Mesenchymal stem cell (in vitro differentiated cells and primary cell): ENCODE results near the gene DRD2.

Source experiments
- DNase-seq: peaks from one replicate; pipeline ENCODE4 v3.0.0-alpha.2; 2013
- H2AFZ ChIP-seq: one replicate; pipeline ENCODE4 v1.6.1; 2013; ENCODE audit warnings: low read depth, mild to moderate bottlenecking, control low read depth, inconsistent platforms, low read length, moderate library complexity
- H2AK5ac ChIP-seq: 2 replicates; pipeline ENCODE4 v1.6.1; 2013; ENCODE audit warnings: low read length, moderate library complexity, mild to moderate bottlenecking, inconsistent platforms; ENCODE audit not compliant: severe bottlenecking
- H2BK120ac ChIP-seq: one replicate; pipeline ENCODE4 v1.6.1; 2013; ENCODE audit warnings: low read depth, mild to moderate bottlenecking, inconsistent platforms, low read length, moderate library complexity
- H2BK12ac ChIP-seq, 2 experiments: one replicate each; pipeline ENCODE4 v1.6.1; 2013; ENCODE audit warnings: inconsistent platforms in 2 of 2, low read length in 2 of 2, mild to moderate bottlenecking in 2 of 2, moderate library complexity in 2 of 2, control low read depth in 1 of 2
- H2BK15ac ChIP-seq: one replicate; pipeline ENCODE4 v1.6.1; 2013; ENCODE audit warnings: mild to moderate bottlenecking, low read depth, inconsistent platforms; ENCODE audit not compliant: poor library complexity, severe bottlenecking
- H2BK5ac ChIP-seq: 2 replicates; pipeline ENCODE4 v1.6.1; 2013; ENCODE audit warnings: low read depth, mild to moderate bottlenecking, low read length, control low read depth, inconsistent platforms; ENCODE audit not compliant: poor library complexity, severe bottlenecking
- H3K14ac ChIP-seq, 2 experiments: one replicate each; pipeline ENCODE4 v1.6.1; 2013; ENCODE audit warnings: inconsistent platforms in 2 of 2, low read length in 2 of 2, control low read depth in 1 of 2, mild to moderate bottlenecking in 1 of 2, moderate library complexity in 1 of 2
- H3K18ac ChIP-seq, 2 experiments: one replicate each; pipeline ENCODE4 v1.6.1; 2013; ENCODE audit warnings: inconsistent platforms in 2 of 2, low read length in 2 of 2, control low read depth in 1 of 2, low read depth in 1 of 2, mild to moderate bottlenecking in 1 of 2
- H3K23ac ChIP-seq, 2 experiments: one replicate each; pipeline ENCODE4 v1.6.1; 2013; ENCODE audit warnings: inconsistent platforms in 2 of 2, low read length in 2 of 2, mild to moderate bottlenecking in 2 of 2, moderate library complexity in 2 of 2, control low read depth in 1 of 2
- H3K27ac ChIP-seq: 2 replicates; pipeline ENCODE4 v1.5.1; 2013; ENCODE audit warnings: mild to moderate bottlenecking, moderate library complexity, low read length, control low read depth, inconsistent platforms; ENCODE audit not compliant: poor library complexity, severe bottlenecking
- H3K27me3 ChIP-seq, 2 experiments: 2 replicates each; pipeline versions ENCODE4 v1.6.1 to v1.7.0; 2013; ENCODE audit warnings: low read length in 2 of 2, mild to moderate bottlenecking in 2 of 2, moderate library complexity in 2 of 2, control low read depth in 1 of 2, inconsistent platforms in 1 of 2; ENCODE audit not compliant: control insufficient read depth in 1 of 2, insufficient read depth in 1 of 2
- H3K36me3 ChIP-seq, 2 experiments: 2 replicates each; pipeline versions ENCODE4 v1.6.1 to v1.7.0; 2013; ENCODE audit warnings: low read length in 2 of 2, control low read depth in 1 of 2, inconsistent platforms in 1 of 2, low read depth in 1 of 2, mild to moderate bottlenecking in 1 of 2; ENCODE audit not compliant: insufficient read depth in 2 of 2, control insufficient read depth in 1 of 2
- H3K4ac ChIP-seq, 2 experiments: one replicate each; pipeline ENCODE4 v1.6.1; 2013; ENCODE audit warnings: inconsistent platforms in 2 of 2, low read length in 2 of 2, mild to moderate bottlenecking in 2 of 2, moderate library complexity in 2 of 2, control low read depth in 1 of 2, low read depth in 1 of 2
- H3K4me1 ChIP-seq: 2 replicates; pipeline ENCODE4 v1.6.1; 2013; ENCODE audit warnings: low read depth, low read length, control low read depth; ENCODE audit not compliant: control insufficient read depth, insufficient read depth
- H3K4me2 ChIP-seq: 2 replicates; pipeline ENCODE4 v1.6.1; 2013; ENCODE audit warnings: low read length, mild to moderate bottlenecking, inconsistent platforms; ENCODE audit not compliant: poor library complexity, severe bottlenecking
- H3K4me3 ChIP-seq, 2 experiments: 2 replicates each; pipeline versions ENCODE4 v1.5.1 to v1.7.0; 2013; ENCODE audit warnings: low read length in 2 of 2, mild to moderate bottlenecking in 2 of 2, control low read depth in 1 of 2, low read depth in 1 of 2; ENCODE audit not compliant: insufficient read depth in 1 of 2
- H3K79me1 ChIP-seq: replicated peaks from 2 replicates; pipeline ENCODE4 v1.6.1; 2013; ENCODE audit warnings: mild to moderate bottlenecking, control low read depth, low read length, inconsistent platforms; ENCODE audit not compliant: poor library complexity, severe bottlenecking
- H3K9ac ChIP-seq: 2 replicates; pipeline ENCODE4 v1.7.0; 2013; ENCODE audit warnings: mild to moderate bottlenecking, low read length, moderate library complexity
- H3K9me3 ChIP-seq: 2 replicates; pipeline ENCODE4 v1.7.0; 2013; ENCODE audit warnings: mild to moderate bottlenecking, low read length; ENCODE audit not compliant: control insufficient read depth
- H4K8ac ChIP-seq: one replicate; pipeline ENCODE4 v1.6.1; 2013; ENCODE audit warnings: inconsistent platforms, mild to moderate bottlenecking, low read length, moderate library complexity
- H4K91ac ChIP-seq: one replicate; pipeline ENCODE4 v1.6.1; 2013; ENCODE audit warnings: mild to moderate bottlenecking, low read length, inconsistent platforms
- WGBS: methylation state at CpG from one replicate; pipeline ENCODE4 v1.1.7; 2013; ENCODE audit warnings: mixed read lengths; 5-methylcytosine and 5-hydroxymethylcytosine counted together

DRD2 gene

DNA sequence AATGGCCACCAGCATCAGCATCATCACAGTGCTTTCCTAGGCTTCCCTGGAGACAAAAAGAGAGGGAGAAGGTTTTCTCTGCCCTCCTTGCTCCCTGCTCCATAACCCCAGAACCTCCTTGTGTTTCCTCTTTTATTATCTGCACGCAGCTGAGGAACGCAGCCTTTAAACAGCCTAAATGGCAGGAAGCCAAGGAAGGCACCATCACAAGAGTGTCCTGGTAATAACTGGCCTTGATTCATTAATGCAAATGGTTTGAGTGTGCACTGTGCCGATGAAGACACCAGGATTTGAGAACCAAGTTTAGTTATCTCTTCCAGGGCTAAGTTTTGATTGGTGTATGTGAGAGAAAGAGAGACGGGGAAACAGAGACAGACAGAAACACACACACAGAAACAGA, 29.4 kb upstream of the DRD2 start:
- no peak overlapping the region for H3K4me3 ChIP-seq
- H3K4me2 ChIP-seq: no peak overlapping the region
- H2BK15ac ChIP-seq: no peak overlapping the region
- DNase-seq: no peak
- no peaks in the 10 kb centered on the region for H3K36me3 ChIP-seq
- no peak overlapping the region for H2BK5ac ChIP-seq
- H2AFZ ChIP-seq: no peak overlapping the region
- H3K4ac ChIP-seq: no peak overlapping the region
- H2AK5ac ChIP-seq: no peak overlapping the region
- H3K9ac ChIP-seq: no peak overlapping the region
- no peaks in the 10 kb centered on the region for H3K4me1 ChIP-seq
- H4K8ac ChIP-seq: no peak overlapping the region
- H3K18ac ChIP-seq: no peak overlapping the region
- no peak overlapping the region for H3K23ac ChIP-seq
- H3K9me3 ChIP-seq: no peaks in the 10 kb centered on the region
- no peak overlapping the region for H3K27ac ChIP-seq
- H4K91ac ChIP-seq: no peak overlapping the region
- H3K27me3 ChIP-seq: peaks cover 4 to 37% of the 10 kb centered on the region in 2 experiments
- no peak overlapping the region for H2BK12ac ChIP-seq
- H2BK120ac ChIP-seq: no peak overlapping the region
- 93% methylated on average over 3 of the region's 4 CpGs for WGBS
- no peaks in the 10 kb centered on the region for H3K79me1 ChIP-seq
- H3K14ac ChIP-seq: no peak overlapping the region

GRCh38 chr11:113504071-113504470, 28.9 kb upstream of the DRD2 start:
- H2AK5ac ChIP-seq: no peak overlapping the region
- no peak overlapping the region for H2BK15ac ChIP-seq
- no peak overlapping the region for H3K14ac ChIP-seq
- no peaks in the 10 kb centered on the region for H3K9me3 ChIP-seq
- H3K9ac ChIP-seq: no peak overlapping the region
- H3K4me1 ChIP-seq: no peaks in the 10 kb centered on the region
- no peak overlapping the region for H3K4me3 ChIP-seq
- DNase-seq: no peak
- H2AFZ ChIP-seq: no peak overlapping the region
- no peak overlapping the region for H3K18ac ChIP-seq
- WGBS: 81% methylated on average over 3 of the region's 3 CpGs
- H3K27ac ChIP-seq: no peak overlapping the region
- no peaks in the 10 kb centered on the region for H3K79me1 ChIP-seq
- no peak overlapping the region for H4K91ac ChIP-seq
- no peak overlapping the region for H3K4ac ChIP-seq
- no peak overlapping the region for H4K8ac ChIP-seq
- no peak overlapping the region for H2BK12ac ChIP-seq
- no peak overlapping the region for H2BK120ac ChIP-seq
- H3K36me3 ChIP-seq: no peaks in the 10 kb centered on the region
- no peak overlapping the region for H2BK5ac ChIP-seq
- H3K23ac ChIP-seq: no peak overlapping the region
- no peak overlapping the region for H3K4me2 ChIP-seq
- H3K27me3 ChIP-seq: peaks cover 4 to 34% of the 10 kb centered on the region in 2 experiments

- Histone ChIP-seq H3K4me1 (no peaks in the 10 kb centered on the region), H2BK120ac (no peak overlapping the region), H3K9ac (no peak overlapping the region), H3K4me2 (no peak overlapping the region), H3K27me3 (peaks cover 0 to 64% of the 10 kb centered on the region in 2 experiments), H3K18ac (no peak overlapping the region), H3K23ac (no peak overlapping the region), H3K4ac (no peak overlapping the region), H2BK15ac (no peak overlapping the region), H3K27ac (no peak overlapping the region), H3K14ac (no peak overlapping the region), H3K4me3 (no peak overlapping the region), H2BK5ac (no peak overlapping the region), H3K36me3 (no peaks in the 10 kb centered on the region), H4K8ac (no peak overlapping the region), H3K9me3 (no peaks in the 10 kb centered on the region), H2AK5ac (no peak overlapping the region), H3K79me1 (no peaks in the 10 kb centered on the region), H4K91ac (no peak overlapping the region), H2BK12ac (no peak overlapping the region), H2AFZ (no peak overlapping the region)
- 90% methylated on average over 2 of the region's 4 CpGs for WGBS
- DNase-seq: no peak
These were observed 22.1 kb upstream of the DRD2 start for GRCh38 chr11:113497066-113497910.

DNA sequence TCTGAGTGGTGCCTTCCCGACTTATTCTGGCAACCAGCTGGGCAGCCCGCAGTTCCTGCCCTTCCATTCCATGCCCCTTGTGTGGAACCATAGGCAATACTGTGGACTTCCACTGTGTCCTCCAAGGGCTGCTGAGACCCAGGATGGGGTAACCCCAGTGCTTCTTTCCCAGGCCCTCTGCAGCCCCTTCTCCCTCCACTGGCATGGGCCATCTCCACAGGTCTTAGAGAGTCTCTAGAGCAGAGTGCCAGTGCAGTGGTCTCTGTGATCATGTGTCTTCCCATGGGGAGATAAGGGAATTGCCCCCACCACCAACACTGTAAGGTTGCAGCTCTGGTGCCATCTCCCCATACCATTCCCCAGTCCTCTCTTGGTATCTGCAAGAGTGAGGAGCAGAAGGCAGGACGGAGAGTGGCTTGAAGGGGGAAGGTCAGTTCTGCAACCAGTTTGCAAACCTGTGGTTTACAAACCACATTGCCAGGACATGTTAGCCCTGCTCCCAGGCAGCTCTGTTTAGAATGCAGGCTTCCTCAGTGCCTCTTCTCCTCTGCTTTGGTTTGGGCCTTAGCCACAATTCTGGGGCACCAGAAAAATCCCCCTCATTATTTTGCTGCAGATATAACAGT, 20.9 kb upstream of the DRD2 start:
- no peak overlapping the region for H3K4ac ChIP-seq
- no peaks in the 10 kb centered on the region for H3K4me1 ChIP-seq
- no peak overlapping the region for H4K8ac ChIP-seq
- no peak overlapping the region for H3K9ac ChIP-seq
- H2AFZ ChIP-seq: no peak overlapping the region
- no peak overlapping the region for H2BK120ac ChIP-seq
- WGBS: 72% methylated on average over 3 of the region's 3 CpGs
- H2AK5ac ChIP-seq: no peak overlapping the region
- no peak overlapping the region for H3K4me2 ChIP-seq
- H2BK5ac ChIP-seq: no peak overlapping the region
- H3K18ac ChIP-seq: no peak overlapping the region
- no peak overlapping the region for H2BK12ac ChIP-seq
- no peak overlapping the region for H3K4me3 ChIP-seq
- H2BK15ac ChIP-seq: no peak overlapping the region
- no peaks in the 10 kb centered on the region for H3K36me3 ChIP-seq
- no peaks in the 10 kb centered on the region for H3K79me1 ChIP-seq
- no peak for DNase-seq
- no peak overlapping the region for H3K23ac ChIP-seq
- peak overlapping the region in 1 of 2 experiments; percentile 11 for H3K14ac ChIP-seq
- no peak overlapping the region for H3K27ac ChIP-seq
- peaks cover 0 to 55% of the 10 kb centered on the region in 2 experiments for H3K27me3 ChIP-seq
- no peaks in the 10 kb centered on the region for H3K9me3 ChIP-seq
- H4K91ac ChIP-seq: no peak overlapping the region
